Activated CD4-positive, CD25-positive, alpha-beta regulatory T cell treated with anti-CD3 and anti-CD28 coated beads, Interleukin-2, amount 50 U/mL, for 16 hours (primary cell): ENCODE results near the gene KLK1.
"Not testable (repeated sequence)": the region's sequence is repeated elsewhere in the genome, so short reads cannot be mapped to it uniquely, and the experiment has no call there.

ENCODE experiments used
- DNase-seq: peaks from one replicate; pipeline ENCODE4 v3.0.0-alpha.2; 2020; ENCODE audit warnings: low read depth, low spot score

The KLK1 gene

DNA sequence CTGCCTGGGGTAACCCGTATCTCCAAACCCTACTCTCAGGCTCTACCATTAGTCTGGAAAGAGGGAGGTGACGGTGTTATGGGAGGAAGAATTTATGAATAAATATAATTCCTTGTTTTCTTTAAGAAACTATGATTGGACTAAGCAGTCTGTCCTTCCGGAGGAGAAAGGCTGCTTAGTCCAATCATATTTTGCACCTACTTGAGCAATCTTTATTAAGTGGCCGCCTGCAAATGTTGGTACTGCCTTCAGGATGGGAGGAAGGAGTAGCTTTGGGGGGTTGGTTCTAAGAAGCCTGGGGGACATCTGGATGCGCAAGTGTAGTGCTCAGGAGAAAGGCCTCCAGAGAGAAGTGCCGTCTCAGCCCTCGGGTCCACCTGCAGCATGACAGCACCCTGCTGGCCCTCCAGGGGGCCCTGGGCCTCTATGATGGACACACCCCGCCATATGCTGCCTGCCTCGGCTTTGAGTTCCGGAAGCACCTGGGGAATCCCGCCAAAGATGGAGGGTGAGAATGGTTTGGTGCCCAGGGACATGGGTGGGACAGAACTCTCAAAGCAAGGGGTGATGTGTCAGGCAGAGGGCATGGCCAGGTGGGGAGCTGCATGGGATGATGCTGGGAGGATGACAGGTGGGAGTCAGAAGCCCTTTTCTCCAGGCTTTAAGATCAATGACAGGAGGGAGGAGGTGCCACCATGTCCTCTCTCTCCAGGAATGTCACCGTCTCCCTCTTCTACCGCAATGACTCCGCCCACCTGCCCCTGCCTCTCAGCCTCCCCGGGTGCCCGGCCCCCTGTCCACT lies 29.3 kb downstream of the KLK1 start:
- DNase-seq = no peak

- DNase-seq = no peak
Measured at GRCh38 chr19:50793558-50794065, 30.0 kb downstream of the KLK1 start.

GRCh38 chr19:50792272-50793250 lies 31.0 kb downstream of the KLK1 start:
- no peak for DNase-seq

GRCh38 chr19:50791594-50792271 lies 31.9 kb downstream of the KLK1 start:
- DNase-seq = no peak

- no peak for DNase-seq
Measured at GRCh38 chr19:50790922-50791467, 32.6 kb downstream of the KLK1 start.

DNA sequence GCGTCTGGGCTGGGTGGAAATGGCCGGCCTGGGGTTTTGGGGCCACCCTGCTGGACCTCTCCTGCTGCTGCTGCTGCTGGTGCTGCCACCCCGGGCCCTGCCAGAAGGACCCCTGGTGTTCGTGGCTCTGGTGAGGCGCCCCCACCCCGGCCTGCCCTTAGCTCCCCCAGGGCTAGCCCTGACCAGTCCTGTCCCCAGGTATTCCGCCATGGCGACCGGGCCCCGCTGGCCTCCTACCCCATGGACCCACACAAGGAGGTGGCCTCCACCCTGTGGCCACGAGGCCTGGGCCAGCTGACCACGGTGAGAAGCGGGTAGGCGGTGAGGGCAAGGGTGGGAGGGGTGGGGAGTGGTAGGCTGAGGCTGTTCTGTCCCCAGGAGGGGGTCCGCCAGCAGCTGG lies 33.2 kb downstream of the KLK1 start, which contains the start of gene ACP4:
ACP4 (plus strand) TSS at position 20 of the 400 bp plus-strand sequence; CDS start at position 20, 0 bp downstream.
- no peak for DNase-seq

GRCh38 chr19:50785329-50785728 lies 38.3 kb downstream of the KLK1 start:
- DNase-seq = no peak

GRCh38 chr19:50784710-50785109 lies 38.9 kb downstream of the KLK1 start:
- no peak for DNase-seq

GRCh38 chr19:50783848-50784152 lies 39.8 kb downstream of the KLK1 start:
- not testable (repeated sequence) for DNase-seq

DNA sequence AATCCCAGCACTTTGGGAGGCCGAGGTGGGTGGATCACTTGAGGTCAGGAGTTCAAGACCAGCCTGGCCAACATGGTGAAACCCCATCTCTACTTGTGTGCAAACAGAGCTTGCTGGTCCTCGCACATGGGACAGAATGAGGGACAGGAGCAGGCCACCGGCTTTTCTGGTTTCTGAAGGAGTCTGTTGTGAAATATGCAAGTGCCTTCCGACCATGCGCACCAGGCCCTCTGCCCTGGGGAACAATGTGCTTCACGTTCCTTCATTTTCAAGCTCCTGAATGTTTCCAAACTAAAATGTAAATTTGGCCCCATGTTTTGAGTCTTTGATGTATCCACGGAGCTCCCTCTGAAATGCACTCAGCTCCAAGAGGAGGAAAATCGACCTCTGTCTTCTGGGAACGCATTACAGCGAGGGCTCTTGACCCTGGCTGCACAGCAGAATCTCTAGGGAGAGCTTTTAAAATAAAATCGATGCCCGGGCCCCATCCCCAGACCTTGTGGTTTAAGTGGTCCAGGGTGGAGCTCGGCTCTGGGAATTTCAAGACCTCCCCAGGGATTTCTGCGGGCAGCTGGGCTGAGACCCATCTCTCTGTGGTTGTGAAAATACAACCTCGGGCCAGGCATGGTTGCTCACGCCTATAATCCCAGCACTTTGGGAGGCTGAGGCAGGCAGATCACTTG lies 42.7 kb downstream of the KLK1 start:
- DNase-seq = no peak

DNA sequence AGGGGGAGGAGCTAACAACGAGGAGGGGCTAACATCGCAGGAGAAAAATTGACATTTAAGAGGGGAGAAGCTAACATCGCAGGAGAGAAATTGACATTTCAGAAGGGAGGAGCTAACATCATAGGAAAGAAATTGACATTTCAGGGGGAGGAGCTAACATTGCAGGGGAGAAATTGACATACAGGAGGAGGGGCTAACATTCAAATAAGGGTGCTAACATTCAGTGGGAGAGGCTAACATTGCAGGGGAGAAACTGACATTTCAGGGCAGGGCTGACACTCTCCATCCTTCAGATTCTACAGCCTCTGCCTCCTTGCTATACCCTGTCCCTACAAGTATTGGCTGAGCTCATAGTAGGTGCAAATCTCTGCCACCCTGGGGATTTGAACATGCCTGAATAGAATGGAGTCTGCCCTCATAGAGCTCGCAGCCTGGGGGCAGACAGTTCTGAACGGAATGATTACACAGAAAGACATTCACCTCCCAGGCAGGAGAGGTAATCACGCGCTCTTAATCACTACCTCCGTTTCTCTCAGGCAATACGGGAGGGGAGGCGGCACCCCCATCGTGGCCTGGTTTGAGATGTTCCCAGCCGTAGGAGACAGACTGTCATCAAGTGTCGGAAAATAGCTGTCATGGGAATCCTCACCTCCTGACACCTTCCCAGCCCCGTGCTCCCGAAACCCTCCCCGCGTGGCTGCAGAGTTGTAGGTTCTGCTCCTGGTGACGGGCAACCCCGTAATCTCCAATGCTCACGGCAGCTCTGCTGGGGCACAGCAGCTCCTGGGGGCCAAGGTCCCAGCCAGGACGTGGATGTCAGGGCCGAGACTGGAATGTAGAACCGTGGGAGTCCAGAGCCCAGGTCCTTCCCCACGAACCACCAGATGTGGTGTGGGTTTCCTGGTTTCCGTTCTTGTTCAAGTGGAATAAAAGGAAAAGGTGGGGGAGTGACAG lies 43.8 kb downstream of the KLK1 start:
- DNase-seq = no peak

DNA sequence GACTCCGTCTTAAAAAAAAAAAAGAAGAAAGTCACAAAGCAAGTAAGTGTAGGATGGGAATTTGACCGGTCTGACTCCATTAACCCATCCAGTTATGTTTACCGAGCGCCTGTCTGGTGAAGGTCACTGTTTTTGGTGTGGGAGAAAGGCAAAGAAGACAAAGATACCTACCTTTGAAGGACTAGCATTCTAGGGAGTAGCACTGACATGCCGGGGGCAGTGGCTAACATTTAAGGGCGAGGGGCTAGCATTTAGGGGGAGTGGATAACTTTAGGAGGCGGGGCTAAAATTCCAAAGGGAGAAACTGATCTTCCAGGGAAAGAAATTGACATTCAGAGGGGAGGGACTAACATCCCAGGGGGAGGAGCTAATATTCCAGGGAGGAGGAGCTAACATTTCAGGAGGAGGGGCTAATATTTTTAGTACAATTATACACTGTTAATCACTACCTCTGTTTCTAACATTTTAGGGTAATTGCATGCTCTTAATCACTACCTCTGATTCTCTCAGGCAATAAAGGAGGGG lies 44.6 kb downstream of the KLK1 start:
- no peak for DNase-seq

GRCh38 chr19:50777830-50778303 lies 45.7 kb downstream of the KLK1 start:
- no peak for DNase-seq

- DNase-seq = no peak
Measured at GRCh38 chr19:50777261-50777660, 46.3 kb downstream of the KLK1 start.

GRCh38 chr19:50776131-50776530 lies 47.5 kb downstream of the KLK1 start:
- no peak for DNase-seq

GRCh38 chr19:50773454-50773853 lies 50.1 kb downstream of the KLK1 start:
- not testable (repeated sequence) for DNase-seq

DNA sequence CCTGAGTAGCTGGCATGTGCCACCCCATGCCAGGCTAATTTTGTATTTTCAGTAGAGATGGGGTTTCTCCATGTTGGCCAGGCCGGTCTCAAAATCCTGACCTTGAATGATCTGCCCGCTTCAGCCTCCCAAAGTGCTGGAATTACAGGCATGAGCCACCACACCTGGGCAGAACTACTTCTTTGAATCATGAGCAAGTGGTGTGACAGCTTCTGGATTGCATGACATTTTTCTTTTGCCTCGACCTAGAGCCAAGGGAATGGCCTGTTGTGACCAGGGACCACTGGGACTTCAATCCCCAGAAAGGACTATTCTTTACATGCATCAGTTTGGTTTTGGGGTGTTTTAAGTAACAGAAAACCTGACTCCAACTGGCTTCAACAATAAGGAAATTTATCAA lies 50.7 kb downstream of the KLK1 start:
- DNase-seq = not testable (repeated sequence)

DNA sequence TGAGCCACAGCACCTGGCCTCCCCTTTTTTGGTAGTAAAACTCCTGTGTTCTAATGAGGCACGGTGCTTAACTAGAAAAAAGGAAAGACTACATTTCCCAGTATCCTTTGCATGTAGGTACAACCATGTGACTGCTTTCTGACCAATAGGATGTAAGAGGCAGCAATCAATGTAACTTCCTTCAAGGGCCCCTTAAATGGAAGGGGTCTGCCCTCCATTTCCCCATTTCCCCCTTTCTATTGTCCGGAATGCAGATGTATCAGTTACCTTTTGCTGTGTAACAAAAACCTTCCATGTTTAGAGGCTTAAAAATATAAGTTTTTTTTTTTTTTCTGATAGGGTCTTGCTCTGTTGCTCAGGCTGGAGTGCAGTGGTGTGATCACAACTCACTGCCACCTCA lies 51.1 kb downstream of the KLK1 start:
- DNase-seq = no peak

GRCh38 chr19:50770888-50771287 lies 52.7 kb downstream of the KLK1 start:
- DNase-seq = no peak
